Keratinocyte (primary cell): ENCODE measurements around the gene SLC35D3. TPM values are rescaled to one million over a fixed set of nuclear protein-coding genes. Genes with fewer than 3 reads are reported as not detected.

Source experiments
- DNase-seq: peaks from one replicate; pipeline ENCODE4 v3.0.0-alpha.2; 2011; ENCODE audit warnings: low read depth, missing footprints, low spot score
- FAIRE-seq: peaks from 2 replicates; lab custom pipeline; 2011; peaks lifted over from hg19 to GRCh38; lab: Jason Lieb, UNC
- H2AFZ ChIP-seq: 2 replicates; pipeline ENCODE4 v1.6.0; 2012; ENCODE audit warnings: low read length, control low read depth, inconsistent platforms; ENCODE audit not compliant: control insufficient read depth
- H3K27ac ChIP-seq: 2 replicates; pipeline ENCODE4 v1.5.1; 2011; ENCODE audit warnings: low read length; ENCODE audit not compliant: control insufficient read depth, insufficient read depth
- H3K27me3 ChIP-seq: 3 replicates; pipeline ENCODE4 v1.6.0; 2011; ENCODE audit warnings: low read length; ENCODE audit not compliant: control insufficient read depth, insufficient read depth; ENCODE audit errors: extremely low read depth
- H3K36me3 ChIP-seq, 2 experiments: 2 replicates in 1 of 2; 3 replicates in 1 of 2; pipeline ENCODE4 v1.5.1; 2011; ENCODE audit warnings: low read length in 2 of 2, mild to moderate bottlenecking in 1 of 2; ENCODE audit not compliant: control insufficient read depth in 2 of 2, insufficient read depth in 2 of 2; ENCODE audit errors: extremely low read depth in 1 of 2
- H3K4me1 ChIP-seq: 3 replicates; pipeline ENCODE4 v1.5.1; 2011; ENCODE audit warnings: low read length; ENCODE audit not compliant: control insufficient read depth, insufficient read depth; ENCODE audit errors: extremely low read depth
- H3K4me2 ChIP-seq: 3 replicates; pipeline ENCODE4 v1.6.0; 2011; ENCODE audit warnings: low read depth, low read length; ENCODE audit not compliant: control insufficient read depth, insufficient read depth; ENCODE audit errors: extremely low read depth
- H3K4me3 ChIP-seq, 3 experiments: fragments of 200-600 bp in 1 of 3; sonication (generic) in 1 of 3; 2 replicates in 2 of 3; 3 replicates in 1 of 3; pipeline ENCODE4 v1.5.1; 2011 to 2016; ENCODE audit warnings: low read length in 3 of 3, mild to moderate bottlenecking in 3 of 3, control low read depth in 2 of 3, inconsistent platforms in 1 of 3, low read depth in 1 of 3, mixed read lengths in 1 of 3, mixed run types in 1 of 3, moderate library complexity in 1 of 3; ENCODE audit not compliant: control insufficient read depth in 2 of 3, insufficient read depth in 2 of 3; ENCODE audit errors: extremely low read depth in 1 of 3
- H3K79me2 ChIP-seq: 2 replicates; pipeline ENCODE4 v1.6.0; 2012; ENCODE audit warnings: low read length; ENCODE audit not compliant: control insufficient read depth, insufficient read depth
- H3K9ac ChIP-seq: 3 replicates; pipeline ENCODE4 v1.6.0; 2011; ENCODE audit warnings: low read length; ENCODE audit not compliant: control insufficient read depth, insufficient read depth; ENCODE audit errors: extremely low read depth
- H3K9me1 ChIP-seq: 3 replicates; pipeline ENCODE4 v1.6.0; 2011; ENCODE audit warnings: low read length; ENCODE audit not compliant: control insufficient read depth, insufficient read depth; ENCODE audit errors: extremely low read depth
- H3K9me3 ChIP-seq: 2 replicates; pipeline ENCODE4 v1.5.1; 2012; ENCODE audit warnings: low read depth, low read length; ENCODE audit not compliant: control insufficient read depth
- H4K20me1 ChIP-seq: 3 replicates; pipeline ENCODE4 v1.6.0; 2011; ENCODE audit warnings: low read length; ENCODE audit not compliant: control insufficient read depth, insufficient read depth; ENCODE audit errors: extremely low read depth
- CTCF ChIP-seq, 3 experiments: IDR thresholded peaks in 1 of 3; conservative IDR thresholded peaks in 1 of 3; optimal IDR thresholded peaks in 1 of 3; 2 replicates in 2 of 3; 3 replicates in 1 of 3; pipeline versions ENCODE3 to v1.5.1; 2011; ENCODE audit warnings: low read length in 3 of 3, mild to moderate bottlenecking in 3 of 3, moderate library complexity in 2 of 3, control low read depth in 1 of 3, inconsistent platforms in 1 of 3; ENCODE audit not compliant: insufficient read depth in 2 of 3; ENCODE audit errors: extremely low read depth in 1 of 3
- EZH2 ChIP-seq: IDR thresholded peaks from one replicate; pipeline ENCODE4 v1.6.1; 2012; ENCODE audit warnings: inconsistent platforms, mild to moderate bottlenecking, low read length, moderate library complexity
- dilution Hi-C: fragments of 300-500 bp; cut with MboI; formaldehyde crosslinking; loops from one replicate; pipeline ENCODE4 v1.7.0; 2020; ENCODE audit warnings: low sequenced_read_pairs; ENCODE audit not compliant: extremely low pct_ligation_motif_present
- polyA plus RNA-seq, 5 experiments: library from polyadenylated mRNA; depleted of rRNA in 3 of 5; stranded (reverse) in 3 of 5; stranded (forward) in 1 of 5; unstranded in 1 of 5; fragments of >200 nt; gene quantifications; 1 replicate in 1 of 5; 2 replicates in 3 of 5; 3 replicates in 1 of 5; pipeline versions ENCODE4 v1.2.1 to v1.2.3, GENCODE V29; 2011 to 2012; ENCODE audit warnings: missing spikeins in 2 of 5, low read depth in 1 of 5, low replicate concordance in 1 of 5

SLC35D3 gene
- polyA plus RNA-seq, 1 donor (not counting 4 experiments of a cell fraction or from before 2014, with no cell fraction given): not detected

GRCh38 chr6:136914947-136915346, 7.2 kb upstream of the SLC35D3 start:
- dilution Hi-C loops: no loop called here
- no peak overlapping the region for H3K4me3 ChIP-seq
- no peaks in the 10 kb centered on the region for H4K20me1 ChIP-seq
- H3K9ac ChIP-seq: no peak overlapping the region
- no peak overlapping the region for H3K27ac ChIP-seq
- no peaks in the 10 kb centered on the region for H3K9me1 ChIP-seq
- H3K4me1 ChIP-seq: no peaks in the 10 kb centered on the region
- no peak overlapping the region for H2AFZ ChIP-seq
- H3K27me3 ChIP-seq: no peaks in the 10 kb centered on the region
- TF ChIP-seq EZH2 (no peak), CTCF (optimal IDR thresholded peaks at IDR 0.05 in 1 of 3, IDR thresholded peaks at IDR 0.05 in 1 of 3, conservative IDR thresholded peaks at IDR 0.05 in 1 of 3; ENCODE audit: extremely low read depth in 1 of 3, insufficient read depth in 2 of 3, low read length in 3 of 3) (no peak)
- H3K4me2 ChIP-seq: no peak overlapping the region
- H3K79me2 ChIP-seq: no peaks in the 10 kb centered on the region
- DNase-seq (no peak), FAIRE-seq (no peak)
- peaks cover 2 to 9% of the 10 kb centered on the region in 2 experiments for H3K36me3 ChIP-seq
- H3K9me3 ChIP-seq: no peaks in the 10 kb centered on the region

GRCh38 chr6:136918706-136919105, 3.4 kb upstream of the SLC35D3 start:
- no peak for FAIRE-seq
- H3K27ac ChIP-seq: no peak overlapping the region
- no peak for DNase-seq
- H3K4me3 ChIP-seq: no peak overlapping the region
- H3K9me3 ChIP-seq: no peaks in the 10 kb centered on the region
- no peaks in the 10 kb centered on the region for H4K20me1 ChIP-seq
- H3K9ac ChIP-seq: no peak overlapping the region
- H2AFZ ChIP-seq: no peak overlapping the region
- dilution Hi-C loops: no loop called here
- H3K27me3 ChIP-seq: peaks cover 37% of the 10 kb centered on the region
- H3K9me1 ChIP-seq: no peaks in the 10 kb centered on the region
- H3K4me2 ChIP-seq: no peak overlapping the region
- peaks cover 2 to 9% of the 10 kb centered on the region in 2 experiments for H3K36me3 ChIP-seq
- H3K4me1 ChIP-seq: peaks cover 8% of the 10 kb centered on the region
- TF ChIP-seq EZH2 (no peak), CTCF (optimal IDR thresholded peaks at IDR 0.05 in 1 of 3, IDR thresholded peaks at IDR 0.05 in 1 of 3, conservative IDR thresholded peaks at IDR 0.05 in 1 of 3; ENCODE audit: extremely low read depth in 1 of 3, insufficient read depth in 2 of 3, low read length in 3 of 3) (no peak)
- H3K79me2 ChIP-seq: no peaks in the 10 kb centered on the region
